Measurements from ENCODE around the gene DOCK4.

Gene DOCK4

DNA sequence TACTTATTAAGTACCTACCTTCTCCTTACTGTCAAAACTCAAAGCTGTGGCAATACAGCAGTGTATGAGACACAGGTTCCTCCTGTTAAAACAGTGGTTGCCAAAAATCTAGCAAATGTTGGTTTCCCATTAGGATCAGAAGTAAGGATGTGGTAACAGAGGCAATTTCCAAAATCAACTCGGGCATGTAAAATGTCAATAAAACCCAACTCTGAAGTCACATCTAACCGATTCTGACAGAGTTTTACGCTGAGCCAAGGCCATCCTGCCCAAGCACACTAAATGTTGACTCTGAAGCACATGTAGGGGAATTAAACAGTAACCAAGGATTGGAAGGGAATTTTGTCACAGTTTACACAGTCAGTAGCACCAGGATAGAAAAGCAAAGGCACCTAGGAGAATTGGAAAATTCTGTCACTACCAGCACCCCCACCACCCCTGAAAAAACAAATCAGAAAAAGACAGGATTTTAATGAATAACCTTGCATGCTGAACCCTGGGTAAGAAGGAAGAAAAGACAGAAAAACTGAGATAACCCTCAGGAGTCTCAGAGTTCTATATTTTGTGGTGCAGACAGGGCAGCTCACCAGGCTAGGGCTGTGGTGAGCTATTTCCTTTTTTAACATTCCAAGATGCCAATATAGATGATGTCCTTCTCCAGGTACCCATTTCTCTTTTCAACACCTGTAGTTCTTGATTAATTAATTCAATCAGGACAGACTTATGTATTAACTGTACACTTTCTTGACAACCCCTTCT, 119.5 kb downstream of the DOCK4 start:
- H3K4me3 ChIP-seq (ENCODE audit: low read depth, low read length) = no peak overlapping the region
- DNase-seq (ENCODE audit: low read depth) = no peak
- TF ChIP-seq, protein P1, sequence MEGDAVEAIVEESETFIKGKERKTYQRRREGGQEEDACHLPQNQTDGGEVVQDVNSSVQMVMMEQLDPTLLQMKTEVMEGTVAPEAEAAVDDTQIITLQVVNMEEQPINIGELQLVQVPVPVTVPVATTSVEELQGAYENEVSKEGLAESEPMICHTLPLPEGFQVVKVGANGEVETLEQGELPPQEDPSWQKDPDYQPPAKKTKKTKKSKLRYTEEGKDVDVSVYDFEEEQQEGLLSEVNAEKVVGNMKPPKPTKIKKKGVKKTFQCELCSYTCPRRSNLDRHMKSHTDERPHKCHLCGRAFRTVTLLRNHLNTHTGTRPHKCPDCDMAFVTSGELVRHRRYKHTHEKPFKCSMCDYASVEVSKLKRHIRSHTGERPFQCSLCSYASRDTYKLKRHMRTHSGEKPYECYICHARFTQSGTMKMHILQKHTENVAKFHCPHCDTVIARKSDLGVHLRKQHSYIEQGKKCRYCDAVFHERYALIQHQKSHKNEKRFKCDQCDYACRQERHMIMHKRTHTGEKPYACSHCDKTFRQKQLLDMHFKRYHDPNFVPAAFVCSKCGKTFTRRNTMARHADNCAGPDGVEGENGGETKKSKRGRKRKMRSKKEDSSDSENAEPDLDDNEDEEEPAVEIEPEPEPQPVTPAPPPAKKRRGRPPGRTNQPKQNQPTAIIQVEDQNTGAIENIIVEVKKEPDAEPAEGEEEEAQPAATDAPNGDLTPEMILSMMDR (IDR thresholded peaks at IDR 0.05; ENCODE audit: low read depth, low read length, missing control alignments) = no peak

DNA sequence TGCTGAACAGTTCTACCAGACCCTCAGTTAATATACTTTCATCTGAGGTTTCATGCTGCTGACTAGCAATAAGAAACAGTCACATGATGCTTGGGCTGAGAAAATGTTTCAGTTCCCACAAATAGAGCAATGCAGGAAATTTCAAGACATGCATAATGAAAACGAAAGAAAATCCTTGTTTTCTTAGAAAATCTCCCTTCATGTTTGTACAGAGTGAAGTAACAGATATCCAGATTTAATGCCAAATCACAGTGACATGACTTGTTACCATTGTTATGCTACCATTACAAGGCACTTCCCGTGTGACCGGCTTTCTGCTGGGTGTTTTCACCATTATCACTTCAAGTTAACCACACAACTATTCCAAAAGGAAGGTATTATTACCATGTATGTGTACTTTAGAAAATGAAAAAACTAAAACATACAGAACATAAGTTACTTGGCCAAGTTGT, 121.7 kb downstream of the DOCK4 start:
- TF ChIP-seq, protein P1 (IDR thresholded peaks at IDR 0.05; ENCODE audit: low read depth, low read length, missing control alignments) = no peak
- DNase-seq (ENCODE audit: low read depth) = no peak
- H3K4me3 ChIP-seq (ENCODE audit: low read depth, low read length) = no peak overlapping the region

DNA sequence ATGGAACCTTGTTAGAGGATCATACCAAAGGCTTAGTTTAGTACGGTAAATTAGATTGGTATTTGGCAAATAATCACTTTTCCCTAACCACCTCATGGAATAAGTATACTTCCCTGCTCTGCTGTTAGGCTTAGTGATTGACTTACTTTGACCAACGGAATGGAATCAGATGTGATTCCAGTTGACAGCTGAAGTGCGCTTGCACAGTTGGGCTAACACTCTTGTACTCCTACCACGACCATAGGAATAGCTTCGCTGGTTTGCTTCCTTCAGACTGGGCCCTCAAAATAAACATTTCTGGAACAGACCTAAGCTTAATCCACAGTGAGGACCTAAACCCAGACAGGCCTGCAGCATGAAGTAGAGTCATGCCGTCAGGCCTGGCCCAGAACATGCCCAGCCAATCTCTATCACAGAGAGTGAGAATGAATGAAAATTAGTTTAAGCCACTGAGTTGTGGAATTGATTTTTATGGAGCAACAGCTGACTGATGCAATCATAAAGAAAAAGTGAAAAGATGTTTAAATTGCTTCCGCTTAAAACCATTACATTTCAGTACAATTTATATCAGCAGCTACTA, 122.3 kb downstream of the DOCK4 start:
- TF ChIP-seq, protein P1 (IDR thresholded peaks at IDR 0.05; ENCODE audit: low read depth, low read length, missing control alignments) = no peak
- no peak overlapping the region for H3K4me3 ChIP-seq (ENCODE audit: low read depth, low read length)
- no peak for DNase-seq (ENCODE audit: low read depth)

DNA sequence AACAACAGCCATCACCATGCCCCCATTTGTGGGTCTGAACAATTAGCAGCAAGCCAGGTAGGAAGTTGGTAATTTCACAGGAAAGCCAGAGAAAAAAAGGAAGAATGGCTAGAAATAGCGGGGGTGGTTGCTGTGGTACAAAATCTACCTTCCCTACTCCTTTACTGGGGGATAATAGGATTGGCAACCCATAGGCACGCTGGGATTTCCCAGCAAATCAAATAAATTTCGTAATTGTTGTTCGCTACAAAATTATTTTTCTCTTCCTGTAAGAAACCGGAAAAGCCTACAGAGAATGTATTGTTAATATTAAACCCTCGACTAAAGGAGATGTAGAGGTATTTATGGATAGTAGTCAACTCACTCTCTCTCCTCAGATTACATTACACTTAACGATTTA, 123.9 kb downstream of the DOCK4 start:
- no peak overlapping the region for H3K4me3 ChIP-seq (ENCODE audit: low read depth, low read length)
- no peak for DNase-seq (ENCODE audit: low read depth)
- TF ChIP-seq, protein P1 (IDR thresholded peaks at IDR 0.05; ENCODE audit: low read depth, low read length, missing control alignments) = no peak

DNA sequence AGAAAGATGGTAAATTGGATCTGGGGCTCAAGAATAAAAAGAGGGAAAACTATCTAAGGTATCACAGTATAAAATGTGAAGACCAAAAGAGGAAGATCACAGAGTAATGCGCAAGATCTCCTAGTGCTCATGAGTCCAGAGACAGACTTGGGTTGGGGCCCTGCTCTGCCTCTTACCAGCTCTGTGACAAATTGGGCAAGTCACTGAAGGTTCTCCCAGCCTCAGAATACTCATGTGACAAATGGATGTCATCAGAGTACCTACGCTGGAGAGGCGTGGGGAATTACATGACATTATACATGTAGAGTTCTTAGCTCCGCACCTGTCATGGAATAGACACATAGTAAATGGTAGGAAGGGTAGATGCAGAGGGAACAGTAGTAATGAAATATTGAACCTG, 124.4 kb downstream of the DOCK4 start:
- H3K4me3 ChIP-seq (ENCODE audit: low read depth, low read length) = no peak overlapping the region
- no peak for DNase-seq (ENCODE audit: low read depth)
- TF ChIP-seq, protein P1 (IDR thresholded peaks at IDR 0.05; ENCODE audit: low read depth, low read length, missing control alignments) = no peak

DNA sequence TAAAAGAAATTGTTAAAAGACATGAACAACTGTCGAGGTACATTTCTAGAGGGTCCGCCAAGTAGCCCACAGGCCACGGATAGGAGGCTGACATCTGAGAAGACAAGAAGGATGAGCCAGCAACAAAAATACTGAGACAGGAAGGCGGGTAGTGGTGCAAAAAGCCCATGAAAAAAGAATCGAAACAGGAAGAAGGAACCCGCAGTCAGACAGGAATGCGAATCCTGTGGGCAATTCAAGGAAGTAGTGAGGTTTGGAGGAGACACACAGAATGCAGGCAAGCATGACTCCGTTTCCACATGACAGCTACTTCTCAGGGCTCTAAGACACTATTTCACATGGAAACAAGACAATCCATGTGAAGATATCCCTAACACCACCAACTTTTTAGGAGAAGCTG, 125.2 kb downstream of the DOCK4 start:
- TF ChIP-seq, protein P1 (IDR thresholded peaks at IDR 0.05; ENCODE audit: low read depth, low read length, missing control alignments) = no peak
- H3K4me3 ChIP-seq (ENCODE audit: low read depth, low read length) = no peak overlapping the region
- peak; percentile 58 for DNase-seq (ENCODE audit: low read depth)
